ENCODE measurements around the gene DOCK4.

DNA sequence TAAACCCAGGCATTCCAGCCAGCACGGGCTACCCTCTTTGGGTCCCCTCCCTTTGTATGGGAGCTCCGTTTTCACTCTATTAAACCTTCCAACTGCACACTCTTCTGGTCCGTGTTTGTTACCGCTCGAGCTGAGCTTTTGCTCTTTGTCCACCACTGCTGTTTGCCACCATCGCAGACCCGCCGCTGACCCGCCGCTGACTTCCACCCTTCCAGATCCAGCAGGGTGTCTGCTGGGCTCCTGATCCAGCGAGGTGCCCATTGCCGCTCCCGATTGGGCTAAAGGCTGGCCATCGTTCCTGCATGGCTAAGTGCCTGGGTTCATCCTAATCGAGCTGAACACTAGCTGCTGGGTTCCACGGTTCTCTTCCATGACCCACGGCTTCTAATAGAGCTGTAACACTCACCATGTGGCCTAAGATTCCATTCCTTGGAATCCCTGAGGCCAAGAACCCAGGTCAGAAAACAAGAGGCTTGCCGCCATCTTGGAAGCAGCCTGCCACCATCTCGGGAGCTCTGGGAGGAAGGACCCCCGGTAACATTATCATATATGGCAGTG, 14.8 kb upstream of the DOCK4 start:
- TF ChIP-seq, protein P1, sequence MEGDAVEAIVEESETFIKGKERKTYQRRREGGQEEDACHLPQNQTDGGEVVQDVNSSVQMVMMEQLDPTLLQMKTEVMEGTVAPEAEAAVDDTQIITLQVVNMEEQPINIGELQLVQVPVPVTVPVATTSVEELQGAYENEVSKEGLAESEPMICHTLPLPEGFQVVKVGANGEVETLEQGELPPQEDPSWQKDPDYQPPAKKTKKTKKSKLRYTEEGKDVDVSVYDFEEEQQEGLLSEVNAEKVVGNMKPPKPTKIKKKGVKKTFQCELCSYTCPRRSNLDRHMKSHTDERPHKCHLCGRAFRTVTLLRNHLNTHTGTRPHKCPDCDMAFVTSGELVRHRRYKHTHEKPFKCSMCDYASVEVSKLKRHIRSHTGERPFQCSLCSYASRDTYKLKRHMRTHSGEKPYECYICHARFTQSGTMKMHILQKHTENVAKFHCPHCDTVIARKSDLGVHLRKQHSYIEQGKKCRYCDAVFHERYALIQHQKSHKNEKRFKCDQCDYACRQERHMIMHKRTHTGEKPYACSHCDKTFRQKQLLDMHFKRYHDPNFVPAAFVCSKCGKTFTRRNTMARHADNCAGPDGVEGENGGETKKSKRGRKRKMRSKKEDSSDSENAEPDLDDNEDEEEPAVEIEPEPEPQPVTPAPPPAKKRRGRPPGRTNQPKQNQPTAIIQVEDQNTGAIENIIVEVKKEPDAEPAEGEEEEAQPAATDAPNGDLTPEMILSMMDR (conservative IDR thresholded peaks at IDR 0.05): no peak
- TF ChIP-seq ZFX (IDR thresholded peaks at IDR 0.05): no peak

Measured in C4-2B (cell line).